B cell (primary cell): ENCODE measurements around the gene TMOD2. TPM values are rescaled to one million over a fixed set of nuclear protein-coding genes. Genes with fewer than 3 reads are reported as not detected.

Source experiments
- ATAC-seq: fragments of 200-7000 bp; cut with Tn5 transposase; one replicate; pipeline ENCODE4 v1.10.0; 2021; ENCODE audit warnings: low read depth, mild to moderate bottlenecking, moderate number of reproducible peaks, moderate library complexity
- CTCF ChIA-PET: fragments of 350-600 bp; sonication (Branson Sonifier 250); formaldehyde crosslinking; loops from one replicate; lab custom pipeline; 2021; ENCODE audit warnings: antibody characterized with exemption, inconsistent platforms; lab: Charles Lee
- POLR2A ChIA-PET: fragments of 350-600 bp; sonication (Branson Sonifier 250); formaldehyde crosslinking; loops from one replicate; lab custom pipeline; 2021; ENCODE audit warnings: antibody characterized with exemption; lab: Charles Lee
- DNase-seq: peaks from one replicate; pipeline ENCODE4 v3.0.0; 2013
- H2AFZ ChIP-seq: 2 replicates; pipeline ENCODE4 v1.6.1; 2012; ENCODE audit warnings: mild to moderate bottlenecking, low read depth, low read length; ENCODE audit not compliant: insufficient read depth, poor library complexity, severe bottlenecking
- H3K27ac ChIP-seq, 2 donors: 1 replicate in 1 of 2; 2 replicates in 1 of 2; pipeline ENCODE4 v1.5.1; 2012 to 2013; ENCODE audit warnings: low read length in 2 of 2, mild to moderate bottlenecking in 2 of 2, moderate library complexity in 1 of 2
- H3K27me3 ChIP-seq, 4 experiments: fragments of 200-600 bp in 1 of 4; sonication (generic) in 1 of 4; replicated peaks in 1 of 4; 1 replicate in 2 of 4; 2 replicates in 2 of 4; pipeline versions ENCODE4 v1.6.1 to v1.7.0; 2013 to 2016; ENCODE audit warnings: low read length in 3 of 4, mild to moderate bottlenecking in 2 of 4, mixed read lengths in 1 of 4, moderate library complexity in 1 of 4; ENCODE audit not compliant: insufficient read depth in 4 of 4, control insufficient read depth in 3 of 4; ENCODE audit errors: control extremely low read depth in 1 of 4
- H3K36me3 ChIP-seq, 2 experiments: replicated peaks in 1 of 2; 1 replicate in 1 of 2; 2 replicates in 1 of 2; pipeline versions ENCODE4 v1.6.1 to v1.7.1; 2013; ENCODE audit warnings: low read length in 1 of 2; ENCODE audit not compliant: insufficient read depth in 2 of 2, control insufficient read depth in 1 of 2; ENCODE audit errors: control extremely low read depth in 1 of 2, extremely low read depth in 1 of 2
- H3K4me1 ChIP-seq, 2 donors: fragments of 200-600 bp in 1 of 2; sonication (generic) in 1 of 2; 1 replicate in 1 of 2; 2 replicates in 1 of 2; pipeline versions ENCODE4 v1.5.1 to v1.6.1; 2013 to 2017; ENCODE audit warnings: low read length in 2 of 2; ENCODE audit not compliant: control insufficient read depth in 2 of 2, insufficient read depth in 2 of 2
- H3K4me2 ChIP-seq: replicated peaks from 2 replicates; pipeline ENCODE3; 2012; ENCODE audit warnings: mild to moderate bottlenecking, low read depth, low read length; ENCODE audit not compliant: poor library complexity, severe bottlenecking
- H3K4me3 ChIP-seq, 5 experiments: fragments of 200-600 bp in 1 of 5; sonication (generic) in 1 of 5; 1 replicate in 3 of 5; 2 replicates in 2 of 5; pipeline versions ENCODE4 v1.5.1 to v1.7.0; 2011 to 2016; ENCODE audit warnings: low read length in 4 of 5, mild to moderate bottlenecking in 4 of 5, low read depth in 2 of 5, control low read depth in 1 of 5, moderate library complexity in 1 of 5; ENCODE audit not compliant: insufficient read depth in 1 of 5; ENCODE audit errors: control extremely low read depth in 1 of 5, extremely low read depth in 1 of 5
- H3K79me2 ChIP-seq: fragments of 200-600 bp; sonication (generic); one replicate; pipeline ENCODE4 v1.6.0; 2016; ENCODE audit warnings: low read length; ENCODE audit not compliant: control insufficient read depth, insufficient read depth
- H3K9ac ChIP-seq: fragments of 200-600 bp; sonication (generic); 2 replicates; pipeline ENCODE4 v1.6.1; 2017; ENCODE audit warnings: mild to moderate bottlenecking, low read length, moderate library complexity
- H3K9me3 ChIP-seq, 3 donors: one replicate each; pipeline versions ENCODE4 v1.6.1 to v1.7.1; 2013; ENCODE audit warnings: low read length in 2 of 3; ENCODE audit not compliant: control insufficient read depth in 2 of 3, insufficient read depth in 1 of 3; ENCODE audit errors: control extremely low read depth in 1 of 3
- H4K20me1 ChIP-seq: 2 replicates; pipeline ENCODE4 v1.6.0; 2012; ENCODE audit warnings: mild to moderate bottlenecking, low read length; ENCODE audit not compliant: insufficient read depth, control insufficient read depth, poor library complexity, severe bottlenecking
- H3K27ac Mint-ChIP-seq: one replicate; pipeline ENCODE4 v1.8.0; 2021; ENCODE audit warnings: mixed read lengths
- H3K27me3 Mint-ChIP-seq: one replicate; pipeline ENCODE4 v1.8.0; 2021; ENCODE audit warnings: mixed read lengths
- H3K4me1 Mint-ChIP-seq: one replicate; pipeline ENCODE4 v1.8.0; 2021; ENCODE audit warnings: mixed read lengths
- H3K4me3 Mint-ChIP-seq: one replicate; pipeline ENCODE4 v1.8.0; 2021; ENCODE audit warnings: mixed read lengths
- H3K9me3 Mint-ChIP-seq: one replicate; pipeline ENCODE4 v1.8.0; 2022; ENCODE audit warnings: mixed read lengths; ENCODE audit not compliant: insufficient read depth
- EZH2 ChIP-seq: IDR thresholded peaks from 2 replicates; pipeline ENCODE4 v1.6.1; 2012; ENCODE audit warnings: borderline replicate concordance, low read depth, mild to moderate bottlenecking, moderate library complexity, low read length; ENCODE audit not compliant: insufficient read depth, poor library complexity, severe bottlenecking
- WGBS: methylation state at CpG from one replicate; pipeline ENCODE4 v1.1.5; 2013; ENCODE audit warnings: missing lambda C conversion rate; ENCODE audit not compliant: insufficient coverage; 5-methylcytosine and 5-hydroxymethylcytosine counted together
- intact Hi-C: fragments of 100-400 bp; cut with micrococcal nuclease; formaldehyde crosslinking; loops from one replicate; pipeline ENCODE4 v1.10.0; 2022
- polyA plus RNA-seq: library from polyadenylated mRNA; depleted of rRNA; stranded (reverse); fragments of >200 nt; gene quantifications from 2 replicates; pipeline ENCODE4 v1.2.3, GENCODE V29; 2012
- total RNA-seq, 2 donors: library from RNA; stranded (reverse); fragments of 120-200 nt in 1 of 2; gene quantifications; 1 replicate in 1 of 2; 2 replicates in 1 of 2; pipeline versions ENCODE4 v1.2.3 to v1.2.4, GENCODE V29; 2013 to 2022
- TF ChIP-seq, protein P1 (sequence below): fragments of 200-600 bp; IDR thresholded peaks from one replicate; pipeline ENCODE4 v1.8.0; 2022; ENCODE audit warnings: antibody characterized with exemption, mild to moderate bottlenecking

Gene TMOD2
- total and polyA plus RNA-seq, 2 donors (not counting 1 experiment from before 2014, with no cell fraction given): 5.7 to 25.9 TPM

DNA sequence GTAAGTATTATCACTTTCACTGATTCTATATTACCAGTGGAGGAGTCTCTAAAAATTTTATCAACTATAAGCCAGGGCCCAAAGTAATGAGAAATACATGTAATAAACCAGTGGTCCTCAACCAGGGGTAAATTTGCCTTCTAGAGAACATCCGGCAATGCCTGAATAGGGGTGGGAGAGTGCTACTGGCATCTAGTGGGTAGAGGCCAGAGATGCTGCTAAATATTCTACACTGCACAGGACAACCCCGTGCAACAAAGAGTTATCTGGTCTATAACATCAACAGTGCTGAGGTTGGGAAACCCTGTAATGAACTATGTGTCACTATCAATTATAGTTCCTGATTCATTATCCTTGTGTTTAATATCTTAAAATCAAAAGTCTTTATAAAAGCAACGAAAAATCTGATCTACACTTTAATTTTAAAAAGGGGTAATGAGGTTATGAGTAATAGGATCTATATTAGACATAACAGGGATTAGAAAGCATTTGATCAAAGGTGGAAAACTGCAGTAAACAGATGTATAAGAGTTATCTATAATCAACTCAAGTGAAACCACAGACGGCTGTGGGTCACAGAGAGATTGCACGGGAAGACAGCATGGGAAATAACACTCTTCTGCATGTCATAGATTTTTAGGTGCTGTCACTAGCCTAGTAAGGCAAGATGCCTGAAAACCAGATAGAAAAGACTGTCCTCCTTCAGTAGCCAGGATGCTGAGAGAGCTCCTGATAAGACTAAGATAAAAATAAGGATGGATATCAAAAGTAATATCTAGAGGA, 16.0 kb upstream of the TMOD2 start:
- peak overlapping the region; percentile 79 for H3K4me2 ChIP-seq
- peak overlapping the region; percentile 98 for H3K4me3 Mint-ChIP-seq
- H3K9ac ChIP-seq: peak overlapping the region; percentile 73
- DNase-seq (peak; percentile 41), ATAC-seq (no peak)
- no CpG with 5 or more reads among the region's 5 CpGs for WGBS
- CTCF ChIA-PET: interaction anchor here (1.6 to 10.8 kb wide), 6 partner anchors 9 to 86 kb away, joined by 4 to 133 read pairs (median 18); no protein-coding TSS in a partner anchor
- peak overlapping the region; percentile 74 for H2AFZ ChIP-seq
- H3K27me3 ChIP-seq: no peaks in the 10 kb centered on the region
- POLR2A ChIA-PET: interaction anchor here (2.6 kb wide), 2 partner anchors 16 to 41 kb away, joined by 16 read pairs; partner anchors contain the start of gene TMOD2
- TF ChIP-seq, protein P1, sequence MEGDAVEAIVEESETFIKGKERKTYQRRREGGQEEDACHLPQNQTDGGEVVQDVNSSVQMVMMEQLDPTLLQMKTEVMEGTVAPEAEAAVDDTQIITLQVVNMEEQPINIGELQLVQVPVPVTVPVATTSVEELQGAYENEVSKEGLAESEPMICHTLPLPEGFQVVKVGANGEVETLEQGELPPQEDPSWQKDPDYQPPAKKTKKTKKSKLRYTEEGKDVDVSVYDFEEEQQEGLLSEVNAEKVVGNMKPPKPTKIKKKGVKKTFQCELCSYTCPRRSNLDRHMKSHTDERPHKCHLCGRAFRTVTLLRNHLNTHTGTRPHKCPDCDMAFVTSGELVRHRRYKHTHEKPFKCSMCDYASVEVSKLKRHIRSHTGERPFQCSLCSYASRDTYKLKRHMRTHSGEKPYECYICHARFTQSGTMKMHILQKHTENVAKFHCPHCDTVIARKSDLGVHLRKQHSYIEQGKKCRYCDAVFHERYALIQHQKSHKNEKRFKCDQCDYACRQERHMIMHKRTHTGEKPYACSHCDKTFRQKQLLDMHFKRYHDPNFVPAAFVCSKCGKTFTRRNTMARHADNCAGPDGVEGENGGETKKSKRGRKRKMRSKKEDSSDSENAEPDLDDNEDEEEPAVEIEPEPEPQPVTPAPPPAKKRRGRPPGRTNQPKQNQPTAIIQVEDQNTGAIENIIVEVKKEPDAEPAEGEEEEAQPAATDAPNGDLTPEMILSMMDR: no peak
- TF ChIP-seq EZH2: no peak
- H3K4me1 Mint-ChIP-seq: peaks cover 75% of the 10 kb centered on the region
- peak overlapping the region; percentile 95 for H3K27ac Mint-ChIP-seq
- intact Hi-C loops: loop anchor here (1.0 to 10.0 kb wide), 6 partner anchors 9 to 939 kb away; partner anchors contain the start of genes AP4E1, ATOSA, TMOD2 and TMOD3
- H3K4me1 ChIP-seq: peaks cover 66 to 74% of the 10 kb centered on the region in 2 donors
- H3K27me3 Mint-ChIP-seq: no peaks in the 10 kb centered on the region
- no peaks in the 10 kb centered on the region for H4K20me1 ChIP-seq
- H3K79me2 ChIP-seq: peaks cover 84% of the 10 kb centered on the region
- peak overlapping the region; percentile 68 to 93 (median 73) for H3K4me3 ChIP-seq
- no peaks in the 10 kb centered on the region for H3K9me3 Mint-ChIP-seq
- H3K27ac ChIP-seq: peak overlapping the region; percentile 74 to 85
- no peaks in the 10 kb centered on the region for H3K9me3 ChIP-seq
- H3K36me3 ChIP-seq: peaks cover 0 to 16% of the 10 kb centered on the region in 2 experiments
